Coronary artery (tissue), 2 donors: ENCODE measurements around the gene ACACA.
"Not testable (repeated sequence)": the region's sequence is repeated elsewhere in the genome, so short reads cannot be mapped to it uniquely, and the experiment has no call there.

Source experiments
- DNase-seq: peaks from one replicate; pipeline ENCODE4 v3.0.0-alpha.2; 2017; ENCODE audit warnings: low spot score
- H3K27ac ChIP-seq, 2 donors: fragments of 200-600 bp; sonication (generic); one replicate each; pipeline ENCODE4 v1.5.1; 2016 to 2019
- H3K4me3 ChIP-seq: fragments of 200-600 bp; sonication (generic); 2 replicates; pipeline ENCODE4 v1.5.1; 2016; ENCODE audit warnings: mild to moderate bottlenecking, moderate library complexity
- TF ChIP-seq, protein P1 (sequence below): fragments of 200-600 bp; sonication (generic); IDR thresholded peaks from one replicate; pipeline ENCODE4 v1.5.1; 2019; ENCODE audit warnings: antibody characterized with exemption

ACACA gene

DNA sequence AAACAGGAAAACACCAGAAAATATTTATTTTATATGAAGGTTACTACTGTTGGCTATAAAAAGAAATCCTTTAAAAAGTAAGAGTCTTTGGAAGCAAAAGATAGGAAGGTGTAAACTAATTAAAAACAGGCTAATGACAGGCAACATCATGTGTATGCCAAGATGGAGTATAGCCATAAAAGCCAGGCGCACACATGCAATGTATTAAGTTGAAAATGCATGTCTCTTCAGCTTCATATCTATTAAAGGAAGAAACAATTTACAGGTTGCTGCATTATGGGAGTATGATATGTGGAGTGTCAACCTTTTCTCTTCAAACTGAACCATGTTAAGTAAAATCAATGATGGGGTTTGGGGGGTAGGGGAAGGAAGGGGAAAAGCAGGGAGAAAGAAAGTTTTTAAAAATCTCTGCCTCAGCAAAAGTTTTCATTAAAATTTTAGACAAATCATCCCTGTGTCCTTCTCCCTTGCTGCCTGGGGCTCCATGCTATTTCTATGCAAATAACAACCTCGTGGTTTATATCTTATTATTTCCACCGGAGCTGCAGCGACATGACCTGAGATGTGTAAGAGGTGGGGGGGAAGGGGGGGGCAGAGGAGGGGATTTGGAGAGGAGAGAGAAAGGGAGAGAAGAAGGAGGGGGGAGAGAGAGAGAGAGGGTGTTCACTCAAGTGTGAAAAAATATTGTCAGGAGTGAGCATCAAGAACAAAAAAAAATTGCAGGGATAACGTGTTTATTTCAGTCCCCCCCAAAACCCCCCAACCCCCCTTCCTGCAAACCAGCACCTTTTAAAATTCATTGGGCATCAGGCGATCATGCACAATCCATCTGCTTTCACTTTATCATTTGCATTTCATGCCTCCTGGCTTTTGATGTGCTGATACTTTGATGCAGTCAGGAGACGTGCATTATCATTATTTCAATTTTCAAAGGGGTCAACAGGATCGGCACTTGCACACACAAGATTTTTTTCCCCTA is 260.3 kb downstream of the ACACA start:
- Histone ChIP-seq H3K27ac (no peak overlapping the region), H3K4me3 (no peak overlapping the region)
- DNase-seq = no peak
- TF ChIP-seq, protein P1, sequence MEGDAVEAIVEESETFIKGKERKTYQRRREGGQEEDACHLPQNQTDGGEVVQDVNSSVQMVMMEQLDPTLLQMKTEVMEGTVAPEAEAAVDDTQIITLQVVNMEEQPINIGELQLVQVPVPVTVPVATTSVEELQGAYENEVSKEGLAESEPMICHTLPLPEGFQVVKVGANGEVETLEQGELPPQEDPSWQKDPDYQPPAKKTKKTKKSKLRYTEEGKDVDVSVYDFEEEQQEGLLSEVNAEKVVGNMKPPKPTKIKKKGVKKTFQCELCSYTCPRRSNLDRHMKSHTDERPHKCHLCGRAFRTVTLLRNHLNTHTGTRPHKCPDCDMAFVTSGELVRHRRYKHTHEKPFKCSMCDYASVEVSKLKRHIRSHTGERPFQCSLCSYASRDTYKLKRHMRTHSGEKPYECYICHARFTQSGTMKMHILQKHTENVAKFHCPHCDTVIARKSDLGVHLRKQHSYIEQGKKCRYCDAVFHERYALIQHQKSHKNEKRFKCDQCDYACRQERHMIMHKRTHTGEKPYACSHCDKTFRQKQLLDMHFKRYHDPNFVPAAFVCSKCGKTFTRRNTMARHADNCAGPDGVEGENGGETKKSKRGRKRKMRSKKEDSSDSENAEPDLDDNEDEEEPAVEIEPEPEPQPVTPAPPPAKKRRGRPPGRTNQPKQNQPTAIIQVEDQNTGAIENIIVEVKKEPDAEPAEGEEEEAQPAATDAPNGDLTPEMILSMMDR = no peak

DNA sequence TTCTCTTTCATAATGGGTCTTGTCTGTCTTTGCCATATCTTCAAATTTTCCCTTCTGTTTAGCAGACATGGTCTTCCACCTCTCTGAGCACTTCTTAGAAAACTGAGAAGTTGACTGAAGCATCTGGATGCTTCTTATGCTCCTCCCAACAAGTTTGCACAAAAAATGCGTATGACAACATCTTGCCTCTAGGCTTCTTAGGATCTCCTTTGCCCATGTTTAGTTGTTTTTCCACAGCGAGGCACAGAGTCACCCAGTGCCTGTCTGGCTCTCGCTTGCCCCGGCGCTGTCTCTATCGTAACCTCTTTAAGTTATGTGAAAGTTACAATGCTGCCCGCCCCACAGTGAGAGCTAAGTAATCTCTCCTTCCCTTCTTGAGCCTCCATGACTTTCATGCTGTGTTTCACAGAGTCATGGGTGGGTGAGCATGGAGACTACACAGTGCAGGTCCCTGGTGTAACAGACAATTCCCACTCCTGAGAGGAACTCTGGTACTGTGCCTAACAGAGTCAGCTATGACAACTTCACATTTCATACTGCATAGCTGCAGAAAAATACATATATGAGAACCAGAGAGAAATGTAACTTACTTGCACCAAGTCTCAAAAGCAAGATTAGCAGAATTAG is 262.4 kb downstream of the ACACA start:
- no peak overlapping the region for H3K4me3 ChIP-seq
- H3K27ac ChIP-seq = no peak overlapping the region
- TF ChIP-seq, protein P1 = no peak
- no peak for DNase-seq

DNA sequence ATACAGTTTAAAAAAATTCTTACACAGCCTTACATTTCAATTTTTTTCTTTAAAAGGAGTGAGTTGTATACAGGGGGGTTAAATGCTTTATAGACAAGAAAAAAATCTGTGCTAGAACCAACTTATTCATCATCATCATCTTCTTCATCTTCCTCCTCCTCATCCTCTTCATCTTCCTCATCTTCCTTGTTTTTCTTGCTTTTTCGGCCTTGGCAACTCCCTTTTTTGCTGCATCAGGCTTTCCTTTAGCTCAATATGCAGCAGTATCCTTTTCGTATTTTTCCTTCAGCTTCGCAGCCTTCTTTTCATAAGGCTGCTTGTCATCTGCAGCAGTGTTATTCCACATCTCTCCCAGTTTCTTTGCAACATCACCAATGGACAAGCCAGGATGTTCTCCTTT is 263.1 kb downstream of the ACACA start:
- not testable (repeated sequence) for DNase-seq, H3K4me3 ChIP-seq, H3K27ac ChIP-seq

DNA sequence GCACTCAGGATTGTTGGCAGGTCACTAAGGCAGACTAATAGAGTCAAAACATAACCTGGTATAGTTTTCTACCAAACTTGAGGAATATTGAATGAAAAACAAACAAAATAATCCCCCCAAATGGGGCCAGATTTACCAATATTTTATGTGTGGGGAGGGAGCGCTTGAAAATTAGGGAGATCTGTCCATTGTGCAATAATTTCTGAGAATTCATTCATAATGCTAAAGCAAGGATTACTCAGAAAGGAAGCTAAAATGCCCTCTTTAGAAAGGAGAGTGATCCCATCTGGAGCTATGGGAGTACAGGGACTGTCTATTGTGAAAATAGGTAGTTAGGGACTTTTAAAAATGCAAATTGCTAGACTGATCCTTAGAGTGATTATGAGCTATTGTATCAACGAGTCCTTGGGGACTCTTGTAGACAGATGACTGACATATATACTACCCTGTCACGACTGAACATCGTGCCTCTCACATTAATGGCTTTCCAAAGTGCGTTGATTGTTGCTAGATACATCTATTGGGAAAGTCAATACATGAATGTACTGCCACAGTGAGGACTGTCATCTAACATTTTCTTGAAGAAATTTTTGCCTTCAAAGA is 264.2 kb downstream of the ACACA start:
- Histone ChIP-seq H3K4me3 (no peak overlapping the region), H3K27ac (no peak overlapping the region)
- TF ChIP-seq, protein P1 = no peak
- no peak for DNase-seq

DNA sequence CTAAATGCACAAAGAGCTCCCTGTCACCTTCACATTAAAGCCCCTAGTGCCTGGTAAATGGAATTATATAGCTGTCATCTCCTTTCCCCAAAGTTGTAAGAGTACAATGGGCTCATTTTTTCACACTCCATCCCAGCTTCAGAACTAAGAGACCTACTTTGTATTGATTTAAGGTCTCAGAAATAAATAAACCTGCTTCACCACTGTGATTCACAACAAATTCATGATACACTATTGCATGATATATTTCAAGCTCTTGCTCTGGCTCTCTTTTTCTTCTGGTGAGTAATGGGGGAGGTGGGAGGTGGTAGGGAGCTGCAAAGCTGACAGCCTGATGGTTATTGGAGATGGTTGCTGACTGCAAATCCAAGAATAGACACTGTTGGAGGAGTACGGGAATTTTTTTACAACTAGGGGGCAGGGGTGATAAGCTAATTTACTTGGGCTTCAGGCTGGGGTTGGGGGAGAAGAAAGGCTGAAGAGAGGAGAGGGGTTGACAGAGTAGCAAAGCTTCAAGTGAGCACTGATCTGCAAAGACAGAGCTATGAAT is 268.0 kb downstream of the ACACA start:
- Histone ChIP-seq H3K4me3 (no peak overlapping the region), H3K27ac (no peak overlapping the region)
- TF ChIP-seq, protein P1 = no peak
- DNase-seq = no peak

DNA sequence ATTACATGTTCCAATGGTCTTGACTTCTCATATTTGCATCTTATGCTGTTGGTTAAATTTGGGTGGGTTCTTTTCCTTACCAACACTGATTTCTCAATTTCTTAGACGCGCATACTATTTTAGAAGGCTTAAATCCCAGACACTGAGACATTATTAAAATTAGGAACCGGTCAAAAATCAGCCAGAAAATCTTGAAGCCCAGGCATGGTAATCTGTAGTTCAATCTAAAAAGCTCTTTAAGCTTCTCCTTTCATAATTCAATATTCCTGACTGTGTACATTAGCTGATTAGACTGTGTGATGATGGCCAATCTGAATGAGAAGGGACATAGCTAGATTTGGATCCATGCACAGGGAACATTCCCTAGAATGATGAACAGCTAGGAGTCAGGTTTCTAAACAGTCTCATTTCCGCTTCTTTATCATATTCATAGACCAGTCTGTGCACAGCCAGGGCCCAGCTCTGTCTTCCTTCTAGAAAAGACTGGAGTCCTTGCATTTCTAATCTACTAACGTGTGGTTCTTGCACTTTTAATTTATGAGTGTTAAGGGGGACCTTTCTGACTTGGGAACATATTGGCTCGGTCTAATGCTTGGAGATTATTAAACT is 268.6 kb downstream of the ACACA start:
- TF ChIP-seq, protein P1 = no peak
- DNase-seq = no peak
- Histone ChIP-seq H3K27ac (no peak overlapping the region), H3K4me3 (no peak overlapping the region)
